Stimulated activated effector memory CD8-positive, alpha-beta T cell treated with anti-CD3 and anti-CD28 coated beads, Interleukin-12 subunit alpha, Interleukin-12 subunit beta, amount 100 ng/mL, for 72 hours (primary cell): ENCODE data around the gene PKIB.

ENCODE experiments used
- ATAC-seq: fragments of 150-1000 bp; cut with Tn5 transposase; 2 replicates; pipeline ENCODE4 v1.10.0; 2021
- DNase-seq, 2 donors: peaks; one replicate each; pipeline ENCODE4 v3.0.0; 2021 to 2022; ENCODE audit warnings: low spot score in 2 of 2
- H3K27ac Mint-ChIP-seq: one replicate; pipeline ENCODE4 v1.8.0; 2022; ENCODE audit warnings: mild to moderate bottlenecking, mixed read lengths
- H3K36me3 Mint-ChIP-seq: one replicate; pipeline ENCODE4 v1.8.0; 2022; ENCODE audit warnings: mild to moderate bottlenecking, mixed read lengths
- H3K4me1 Mint-ChIP-seq: one replicate; pipeline ENCODE4 v1.8.0; 2022; ENCODE audit warnings: mixed read lengths
- H3K4me3 Mint-ChIP-seq: one replicate; pipeline ENCODE4 v1.8.0; 2022; ENCODE audit warnings: mild to moderate bottlenecking, mixed read lengths
- H3K9me3 Mint-ChIP-seq: one replicate; pipeline ENCODE4 v1.8.0; 2022; ENCODE audit warnings: mixed read lengths

PKIB gene

GRCh38 chr6:122610690-122611455 lies 668 bp downstream of the PKIB start:
- Mint-ChIP-seq H3K4me3 (peak overlapping the region; percentile 64), H3K36me3 (no peaks in the 10 kb centered on the region), H3K27ac (no peak overlapping the region), H3K4me1 (peaks cover 12% of the 10 kb centered on the region), H3K9me3 (peaks cover 7% of the 10 kb centered on the region)
- ATAC-seq, result peak; percentile 48
- peak in 1 of 2 donors; percentile 56 for DNase-seq

DNA sequence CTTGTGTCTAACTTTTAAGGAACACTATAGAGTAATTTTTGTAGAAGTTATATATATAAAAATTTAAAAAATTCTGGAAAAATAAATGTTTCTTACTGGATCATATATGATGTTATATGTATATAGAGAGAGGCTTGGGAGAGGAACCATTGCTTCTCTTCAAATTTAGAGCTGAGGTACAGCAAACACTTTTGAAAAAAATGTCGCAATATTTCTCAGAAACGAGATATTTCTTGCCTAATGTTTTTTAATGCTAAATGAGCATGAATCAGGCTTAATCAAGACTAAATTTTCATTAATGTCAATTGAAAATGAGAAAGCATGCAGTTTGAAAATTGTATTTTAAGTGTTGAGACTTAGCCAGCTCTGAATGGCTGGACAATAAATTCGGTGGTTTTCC lies 2.6 kb downstream of the PKIB start:
- no peak for DNase-seq
- H3K36me3 Mint-ChIP-seq, result no peaks in the 10 kb centered on the region
- no peak overlapping the region for H3K4me3 Mint-ChIP-seq
- H3K27ac Mint-ChIP-seq, result no peak overlapping the region
- H3K4me1 Mint-ChIP-seq, result peaks cover 12% of the 10 kb centered on the region
- no peak for ATAC-seq
- H3K9me3 Mint-ChIP-seq, result peaks cover 11% of the 10 kb centered on the region

GRCh38 chr6:122614303-122614702 lies 4.1 kb downstream of the PKIB start:
- H3K36me3 Mint-ChIP-seq, result no peaks in the 10 kb centered on the region
- H3K27ac Mint-ChIP-seq, result no peak overlapping the region
- no peak overlapping the region for H3K4me3 Mint-ChIP-seq
- peaks cover 12% of the 10 kb centered on the region for H3K4me1 Mint-ChIP-seq
- ATAC-seq (no peak), DNase-seq (no peak)
- peaks cover 7% of the 10 kb centered on the region for H3K9me3 Mint-ChIP-seq

DNA sequence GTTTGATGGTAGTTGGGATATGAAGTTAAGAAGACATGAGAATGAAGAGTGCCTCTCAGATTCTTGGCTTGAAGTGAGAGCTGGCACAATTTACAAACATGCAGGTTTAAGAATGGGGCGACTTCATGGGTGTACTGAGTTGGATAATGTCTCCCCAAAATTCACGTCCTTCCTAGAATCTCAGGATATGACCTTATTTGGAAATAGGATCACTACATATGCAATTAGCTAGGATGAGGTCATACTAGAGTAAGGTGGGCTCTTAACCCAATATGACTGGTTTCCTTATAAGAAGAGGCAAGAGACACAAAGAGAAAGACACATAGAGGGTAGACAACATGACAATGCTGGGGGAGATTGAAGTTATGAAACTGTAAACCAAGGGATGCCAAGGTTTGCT lies 5.2 kb downstream of the PKIB start:
- Mint-ChIP-seq H3K4me1 (peaks cover 7% of the 10 kb centered on the region), H3K4me3 (no peak overlapping the region), H3K36me3 (no peaks in the 10 kb centered on the region), H3K9me3 (peaks cover 7% of the 10 kb centered on the region), H3K27ac (no peak overlapping the region)
- ATAC-seq (no peak), DNase-seq (no peak)

DNA sequence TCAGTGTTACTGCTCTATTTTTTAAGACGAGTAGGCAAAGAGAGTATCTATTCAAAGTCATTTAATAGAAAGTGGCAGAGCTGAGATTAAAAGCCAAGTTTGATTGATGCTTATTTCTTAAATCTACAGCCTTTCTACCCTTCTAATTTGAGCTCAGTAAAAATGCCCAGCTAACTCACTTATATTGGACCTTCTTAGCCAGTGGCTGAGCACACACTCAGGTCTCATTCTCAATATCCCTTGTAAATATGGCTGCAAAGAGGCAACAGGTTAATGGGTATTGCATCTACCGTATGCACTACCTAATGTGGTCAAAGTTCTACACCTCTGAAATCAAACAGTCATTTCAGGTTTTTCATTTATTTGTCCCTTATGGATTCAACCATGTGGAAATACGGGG lies 6.7 kb downstream of the PKIB start:
- no peak overlapping the region for H3K4me3 Mint-ChIP-seq

GRCh38 chr6:122619309-122619708 lies 9.1 kb downstream of the PKIB start:
- Mint-ChIP-seq H3K36me3 (no peaks in the 10 kb centered on the region), H3K27ac (no peak overlapping the region)

More for the DNA sequence above, 6.7 kb downstream of the PKIB start:
- Mint-ChIP-seq H3K4me1 (no peaks in the 10 kb centered on the region), H3K27ac (no peak overlapping the region), H3K9me3 (peaks cover 7% of the 10 kb centered on the region), H3K36me3 (no peaks in the 10 kb centered on the region)
- no peak for DNase-seq
- ATAC-seq, result no peak

DNA sequence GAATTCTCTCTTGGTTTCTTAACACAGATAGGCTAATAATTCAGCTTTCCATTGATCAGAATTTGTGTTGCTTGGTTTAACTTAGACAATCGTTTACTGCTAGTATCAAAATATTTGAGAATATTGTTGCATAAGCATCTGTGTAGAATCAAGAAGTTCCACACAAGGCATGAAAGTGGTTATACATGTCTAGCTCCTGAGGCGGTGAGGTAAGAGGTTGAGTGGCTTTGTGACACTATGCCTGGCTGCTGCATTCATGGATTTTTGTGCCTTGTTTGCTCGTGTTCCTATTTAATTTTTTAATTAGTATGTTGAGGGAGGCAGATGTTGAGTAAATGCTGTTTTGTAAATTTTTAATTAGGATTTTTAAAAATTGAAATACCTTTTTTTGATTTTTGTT lies 10.2 kb downstream of the PKIB start:
- Mint-ChIP-seq H3K9me3 (peaks cover 6% of the 10 kb centered on the region), H3K27ac (no peak overlapping the region), H3K4me1 (no peaks in the 10 kb centered on the region), H3K4me3 (no peak overlapping the region), H3K36me3 (no peaks in the 10 kb centered on the region)
- DNase-seq, result no peak
- no peak for ATAC-seq

More at GRCh38 chr6:122619309-122619708, 9.1 kb downstream of the PKIB start:
- Mint-ChIP-seq H3K9me3 (peaks cover 7% of the 10 kb centered on the region), H3K4me3 (no peak overlapping the region), H3K4me1 (no peaks in the 10 kb centered on the region)
- no peak for ATAC-seq
- DNase-seq, result no peak

DNA sequence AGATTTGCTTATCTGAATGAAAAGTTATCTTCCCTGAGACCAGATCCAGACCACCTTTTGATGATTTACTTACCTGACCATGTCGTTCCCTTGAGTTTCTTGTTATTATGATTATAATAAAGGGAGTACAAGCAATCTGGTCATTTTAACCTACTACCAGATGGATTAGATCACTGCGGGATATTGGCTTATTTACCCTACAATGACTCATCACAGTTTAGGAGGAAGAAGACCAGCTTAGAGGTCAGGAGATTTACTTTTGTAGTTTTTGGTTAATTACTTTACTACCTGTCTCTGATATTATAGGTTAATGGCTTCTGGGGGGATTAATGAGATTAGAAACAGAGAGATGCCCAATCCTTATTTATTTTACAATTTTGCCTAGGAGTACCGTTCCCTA lies 10.7 kb downstream of the PKIB start:
- Mint-ChIP-seq H3K4me3 (no peak overlapping the region), H3K4me1 (no peaks in the 10 kb centered on the region), H3K36me3 (no peaks in the 10 kb centered on the region), H3K9me3 (peaks cover 4% of the 10 kb centered on the region), H3K27ac (no peak overlapping the region)
- no peak for DNase-seq
- ATAC-seq, result no peak

DNA sequence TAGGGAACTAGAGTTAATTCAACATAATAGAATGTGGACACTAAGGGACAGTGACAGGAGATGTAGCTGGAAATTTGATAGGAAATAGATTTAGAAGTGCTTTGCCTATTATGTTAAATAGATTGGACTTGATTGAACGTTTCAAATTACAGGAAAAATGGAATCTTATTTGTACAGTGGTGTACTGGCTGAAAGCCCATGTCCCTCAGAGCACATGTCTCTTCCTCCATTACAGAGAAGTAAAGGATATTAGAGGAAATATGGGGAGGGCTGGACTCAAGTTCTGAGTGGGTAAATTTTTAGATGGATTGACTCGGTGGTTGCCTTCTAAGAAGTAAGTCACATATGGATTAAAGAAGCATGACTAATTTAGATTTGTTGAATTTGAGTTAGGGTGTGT lies 11.4 kb downstream of the PKIB start:
- DNase-seq, result no peak
- H3K27ac Mint-ChIP-seq, result no peak overlapping the region
- no peaks in the 10 kb centered on the region for H3K9me3 Mint-ChIP-seq

GRCh38 chr6:122622479-122622878 lies 12.3 kb downstream of the PKIB start:
- ATAC-seq (no peak), DNase-seq (no peak)
- Mint-ChIP-seq H3K4me3 (no peak overlapping the region), H3K36me3 (no peaks in the 10 kb centered on the region), H3K27ac (no peak overlapping the region), H3K9me3 (peaks cover 4% of the 10 kb centered on the region), H3K4me1 (no peaks in the 10 kb centered on the region)

More for the DNA sequence above, 11.4 kb downstream of the PKIB start:
- no peak for ATAC-seq
- H3K36me3 Mint-ChIP-seq, result no peaks in the 10 kb centered on the region
- no peak overlapping the region for H3K4me3 Mint-ChIP-seq
- no peaks in the 10 kb centered on the region for H3K4me1 Mint-ChIP-seq

GRCh38 chr6:122623279-122623678 lies 13.1 kb downstream of the PKIB start:
- no peak for ATAC-seq
- no peak overlapping the region for H3K27ac Mint-ChIP-seq
- H3K4me3 Mint-ChIP-seq, result no peak overlapping the region
- DNase-seq, result no peak
- H3K9me3 Mint-ChIP-seq, result peaks cover 5% of the 10 kb centered on the region
- no peaks in the 10 kb centered on the region for H3K36me3 Mint-ChIP-seq
- no peaks in the 10 kb centered on the region for H3K4me1 Mint-ChIP-seq

GRCh38 chr6:122624853-122625252 lies 14.6 kb downstream of the PKIB start:
- ATAC-seq, result no peak
- no peak overlapping the region for H3K27ac Mint-ChIP-seq
- no peaks in the 10 kb centered on the region for H3K4me1 Mint-ChIP-seq
- peaks cover 5% of the 10 kb centered on the region for H3K9me3 Mint-ChIP-seq
- no peak for DNase-seq
- H3K4me3 Mint-ChIP-seq, result no peak overlapping the region
- H3K36me3 Mint-ChIP-seq, result no peaks in the 10 kb centered on the region

DNA sequence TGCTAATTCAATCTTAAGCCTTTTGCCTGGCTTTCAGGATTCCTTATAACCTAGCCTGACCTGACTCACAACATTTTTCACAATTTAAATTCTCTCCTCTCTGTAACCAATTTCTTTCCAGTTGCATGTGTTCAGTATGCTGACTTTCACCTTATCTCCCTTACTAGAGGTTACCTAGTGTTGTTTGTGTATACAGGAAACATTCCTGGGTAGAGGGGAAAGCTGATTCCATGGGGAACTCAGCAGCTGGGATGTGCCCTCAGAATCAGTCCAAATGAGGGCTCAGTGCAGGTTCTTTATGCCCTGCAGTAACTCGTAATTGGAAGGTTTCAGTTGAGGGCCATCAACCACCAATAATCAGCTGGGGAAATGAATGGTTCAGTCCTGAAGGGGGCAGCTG lies 18.5 kb downstream of the PKIB start:
- H3K4me1 Mint-ChIP-seq, result no peaks in the 10 kb centered on the region
- no peak overlapping the region for H3K27ac Mint-ChIP-seq
- ATAC-seq, result no peak
- DNase-seq, result no peak
- H3K36me3 Mint-ChIP-seq, result no peaks in the 10 kb centered on the region
- H3K4me3 Mint-ChIP-seq, result no peak overlapping the region
- peaks cover 5% of the 10 kb centered on the region for H3K9me3 Mint-ChIP-seq

DNA sequence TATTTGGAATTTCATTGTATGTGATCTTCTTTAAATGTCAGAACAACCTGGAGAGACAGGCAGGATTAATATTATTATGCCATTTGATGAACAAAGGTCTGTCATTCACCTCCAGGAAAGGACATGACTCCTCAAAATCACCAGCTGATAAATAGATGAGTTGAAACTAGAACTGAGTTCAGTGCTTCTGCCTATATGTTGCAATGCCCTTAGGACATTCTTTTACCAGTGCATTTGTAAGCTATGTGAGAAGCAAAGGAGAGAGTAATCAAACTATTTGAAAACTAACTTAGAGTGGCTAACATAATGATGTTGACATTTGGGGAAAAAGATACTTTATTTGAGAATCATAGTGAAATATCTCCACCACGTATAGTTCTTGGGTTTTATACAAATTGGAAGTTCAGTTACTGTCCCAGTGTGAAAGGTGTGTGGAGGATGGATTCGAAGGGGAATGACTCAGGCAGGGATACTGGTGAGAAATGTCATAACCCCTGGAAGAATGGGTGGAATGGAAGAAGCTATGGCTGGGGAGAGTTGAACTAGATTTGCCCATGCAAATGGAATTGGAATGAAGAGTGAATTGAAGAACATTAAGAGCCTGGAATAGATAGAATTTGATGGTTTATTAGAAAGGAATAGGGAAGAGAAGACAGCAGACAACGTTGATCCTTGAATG lies 21.5 kb downstream of the PKIB start:
- no peaks in the 10 kb centered on the region for H3K4me1 Mint-ChIP-seq
- H3K36me3 Mint-ChIP-seq, result no peaks in the 10 kb centered on the region
- no peak for DNase-seq
- no peak overlapping the region for H3K4me3 Mint-ChIP-seq
- no peak for ATAC-seq
- peaks cover 5% of the 10 kb centered on the region for H3K9me3 Mint-ChIP-seq
- H3K27ac Mint-ChIP-seq, result no peak overlapping the region

DNA sequence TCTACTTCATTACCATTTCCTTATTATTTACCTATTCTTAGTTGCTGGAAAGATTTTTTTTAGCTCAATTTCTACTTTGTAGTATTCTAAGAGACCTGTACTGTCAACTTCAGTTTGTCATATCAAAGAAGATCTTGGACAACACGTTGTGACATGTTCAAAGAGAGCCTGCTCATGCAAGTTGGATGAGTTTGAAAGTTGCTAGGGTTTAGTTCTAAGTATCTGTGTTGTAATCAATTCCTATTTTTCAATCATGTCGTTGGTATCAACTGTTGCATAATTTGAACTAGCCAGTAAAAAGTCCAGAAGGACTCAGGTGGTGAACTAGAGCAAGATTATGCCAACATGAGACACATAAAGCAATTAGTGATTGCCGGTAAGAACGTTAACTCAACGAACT lies 30.2 kb downstream of the PKIB start:
- Mint-ChIP-seq H3K27ac (no peak overlapping the region), H3K4me1 (no peaks in the 10 kb centered on the region), H3K4me3 (no peak overlapping the region), H3K9me3 (no peaks in the 10 kb centered on the region), H3K36me3 (no peaks in the 10 kb centered on the region)
- DNase-seq (no peak), ATAC-seq (no peak)

DNA sequence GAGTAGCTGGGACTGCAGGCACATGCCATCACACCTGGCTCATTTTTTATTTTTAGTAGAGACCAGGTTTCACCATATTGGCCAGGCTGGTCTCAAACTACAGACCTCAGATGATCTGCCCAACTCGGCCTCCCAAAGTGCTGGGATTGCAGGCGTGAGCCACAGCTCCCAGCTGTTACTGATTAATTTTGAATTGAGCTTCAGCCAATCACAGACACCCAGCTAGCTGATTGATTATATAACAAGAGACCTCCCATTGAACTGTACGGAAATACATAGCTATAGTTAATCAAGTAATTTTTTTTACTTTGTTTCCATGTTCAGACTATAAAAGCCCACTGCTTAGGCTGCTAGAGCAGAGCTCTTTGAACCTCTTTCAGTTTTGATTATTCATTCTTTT lies 31.6 kb downstream of the PKIB start:
- DNase-seq (no peak), ATAC-seq (no peak)
- Mint-ChIP-seq H3K4me1 (no peaks in the 10 kb centered on the region), H3K9me3 (no peaks in the 10 kb centered on the region), H3K27ac (no peak overlapping the region), H3K4me3 (no peak overlapping the region), H3K36me3 (no peaks in the 10 kb centered on the region)
